A673 (cell line): ENCODE results near the gene OR2B6.

Experiments
- CTCF ChIP-seq: fragments of 300-800, 200-600 bp; sonication (generic); conservative IDR thresholded peaks from 2 replicates; pipeline ENCODE4 v1.5.1; 2017; ENCODE audit warnings: low read depth, mild to moderate bottlenecking, antibody characterized with exemption, low read length, moderate library complexity, mixed read lengths
- EZH2 ChIP-seq: fragments of 200-600 bp; sonication (generic); IDR thresholded peaks from 2 replicates; pipeline ENCODE4 v1.6.1; 2017; ENCODE audit warnings: borderline replicate concordance, low read depth, mild to moderate bottlenecking, mixed read lengths, antibody characterized with exemption, low read length; ENCODE audit not compliant: poor library complexity, severe bottlenecking

GRCh38 chr6:28005975-28006374 is 48.9 kb downstream of the OR2B6 start:
- TF ChIP-seq CTCF, result no peak
- no peak for TF ChIP-seq EZH2
